ENCODE results near the gene CREB3. TPM values are rescaled to one million over a fixed set of nuclear protein-coding genes. Genes with fewer than 3 reads are reported as not detected.

Gene CREB3
- total RNA-seq, 1 donor from 2014 or later, result 35.9 TPM

- H3K27me3 Mint-ChIP-seq (ENCODE audit: low read depth), result no peaks in the 10 kb centered on the region
- H3K4me3 Mint-ChIP-seq, result peak overlapping the region; percentile 99
- no peak for DNase-seq (ENCODE audit: low read depth, low spot score)
- peak overlapping the region; percentile 85 for H3K27ac Mint-ChIP-seq (ENCODE audit: unreplicated experiment)
- H3K36me3 Mint-ChIP-seq (ENCODE audit: low read depth), result peaks cover 3% of the 10 kb centered on the region
- peaks cover 23% of the 10 kb centered on the region for H3K4me1 Mint-ChIP-seq
- no peak for TF ChIP-seq CTCF (conservative IDR thresholded peaks at IDR 0.05)
- no peaks in the 10 kb centered on the region for H3K9me3 Mint-ChIP-seq
Measured at GRCh38 chr9:35732800-35733541, 505 bp downstream of the CREB3 start.

GRCh38 chr9:35734096-35734495, 1.6 kb downstream of the CREB3 start:
- Mint-ChIP-seq H3K4me3 (peak overlapping the region; percentile 99), H3K27ac (ENCODE audit: unreplicated experiment) (no peak overlapping the region), H3K27me3 (ENCODE audit: low read depth) (no peaks in the 10 kb centered on the region)

GRCh38 chr9:35736201-35736633, 3.8 kb downstream of the CREB3 start:
- peak; percentile 77 for TF ChIP-seq CTCF (conservative IDR thresholded peaks at IDR 0.05)
- peak overlapping the region; percentile 81 for H3K27ac Mint-ChIP-seq (ENCODE audit: unreplicated experiment)
- H3K9me3 Mint-ChIP-seq, result no peaks in the 10 kb centered on the region
- H3K4me1 Mint-ChIP-seq, result peaks cover 23% of the 10 kb centered on the region
- H3K36me3 Mint-ChIP-seq (ENCODE audit: low read depth), result peaks cover 15% of the 10 kb centered on the region
- peak; percentile 60 for DNase-seq (ENCODE audit: low read depth, low spot score)
- no peaks in the 10 kb centered on the region for H3K27me3 Mint-ChIP-seq (ENCODE audit: low read depth)
- H3K4me3 Mint-ChIP-seq, result peak overlapping the region; percentile 86

More at GRCh38 chr9:35734096-35734495, 1.6 kb downstream of the CREB3 start:
- peaks cover 11% of the 10 kb centered on the region for H3K36me3 Mint-ChIP-seq (ENCODE audit: low read depth)
- peaks cover 23% of the 10 kb centered on the region for H3K4me1 Mint-ChIP-seq
- DNase-seq (ENCODE audit: low read depth, low spot score), result no peak
- H3K9me3 Mint-ChIP-seq, result no peaks in the 10 kb centered on the region
- TF ChIP-seq CTCF (conservative IDR thresholded peaks at IDR 0.05), result no peak

- H3K4me1 Mint-ChIP-seq, result peaks cover 23% of the 10 kb centered on the region
- no peaks in the 10 kb centered on the region for H3K27me3 Mint-ChIP-seq (ENCODE audit: low read depth)
- no peak for TF ChIP-seq CTCF (conservative IDR thresholded peaks at IDR 0.05)
Measured at GRCh38 chr9:35737143-35737542, 4.7 kb downstream of the CREB3 start.

GRCh38 chr9:35738186-35738585, 5.7 kb downstream of the CREB3 start:
- H3K36me3 Mint-ChIP-seq (ENCODE audit: low read depth), result peaks cover 22% of the 10 kb centered on the region
- no peak overlapping the region for H3K27ac Mint-ChIP-seq (ENCODE audit: unreplicated experiment)

More at GRCh38 chr9:35737143-35737542, 4.7 kb downstream of the CREB3 start:
- Mint-ChIP-seq H3K9me3 (no peaks in the 10 kb centered on the region), H3K36me3 (ENCODE audit: low read depth) (peaks cover 19% of the 10 kb centered on the region), H3K27ac (ENCODE audit: unreplicated experiment) (peak overlapping the region; percentile 50), H3K4me3 (no peak overlapping the region)
- DNase-seq (ENCODE audit: low read depth, low spot score), result no peak

More at GRCh38 chr9:35738186-35738585, 5.7 kb downstream of the CREB3 start:
- Mint-ChIP-seq H3K9me3 (no peaks in the 10 kb centered on the region), H3K27me3 (ENCODE audit: low read depth) (no peaks in the 10 kb centered on the region), H3K4me3 (peak overlapping the region; percentile 34), H3K4me1 (peaks cover 18% of the 10 kb centered on the region)
- DNase-seq (ENCODE audit: low read depth, low spot score), result no peak
- no peak for TF ChIP-seq CTCF (conservative IDR thresholded peaks at IDR 0.05)
